ENCODE results near the gene NPIPA1. TPM values are rescaled to one million over a fixed set of nuclear protein-coding genes. Genes with fewer than 3 reads are reported as not detected.
A peak's percentile ranks its signal among the peaks of the same experiment; 100 is the strongest.
"Not testable (repeated sequence)": the region's sequence is repeated elsewhere in the genome, so short reads cannot be mapped to it uniquely, and the experiment has no call there.

The NPIPA1 gene
- total RNA-seq, 1 donor from 2014 or later: 28.2 TPM

GRCh38 chr16:14963281-14964173 is 26.3 kb downstream of the NPIPA1 start:
- Histone ChIP-seq H3K27me3 (ENCODE audit: control insufficient read depth, insufficient read depth, low read length) (peaks cover 4% of the 10 kb centered on the region), H3K4me3 (ENCODE audit: low read depth, low read length) (no peak overlapping the region), H3K36me3 (ENCODE audit: control insufficient read depth, insufficient read depth, low read length) (no peaks in the 10 kb centered on the region)
- TF ChIP-seq CTCF (IDR thresholded peaks at IDR 0.05; ENCODE audit: insufficient read depth, low read length, poor library complexity, severe bottlenecking): no peak
- DNase-seq (ENCODE audit: low read depth): no peak

- DNase-seq (ENCODE audit: low read depth): no peak
- H3K4me3 ChIP-seq (ENCODE audit: low read depth, low read length): no peak overlapping the region
- H3K36me3 ChIP-seq (ENCODE audit: control insufficient read depth, insufficient read depth, low read length): no peaks in the 10 kb centered on the region
- H3K27me3 ChIP-seq (ENCODE audit: control insufficient read depth, insufficient read depth, low read length): peaks cover 4% of the 10 kb centered on the region
- TF ChIP-seq CTCF (IDR thresholded peaks at IDR 0.05; ENCODE audit: insufficient read depth, low read length, poor library complexity, severe bottlenecking): no peak
Observed at GRCh38 chr16:14965328-14965727, 28.1 kb downstream of the NPIPA1 start.

GRCh38 chr16:14969795-14970194 is 32.6 kb downstream of the NPIPA1 start:
- DNase-seq (ENCODE audit: low read depth); H3K4me3 ChIP-seq (ENCODE audit: low read depth, low read length); H3K27me3 ChIP-seq (ENCODE audit: control insufficient read depth, insufficient read depth, low read length); H3K36me3 ChIP-seq (ENCODE audit: control insufficient read depth, insufficient read depth, low read length): not testable (repeated sequence)

GRCh38 chr16:14971621-14972228 is 34.5 kb downstream of the NPIPA1 start:
- H3K4me3 ChIP-seq (ENCODE audit: low read depth, low read length); DNase-seq (ENCODE audit: low read depth); H3K27me3 ChIP-seq (ENCODE audit: control insufficient read depth, insufficient read depth, low read length); H3K36me3 ChIP-seq (ENCODE audit: control insufficient read depth, insufficient read depth, low read length): not testable (repeated sequence)

GRCh38 chr16:14973785-14974322 is 36.6 kb downstream of the NPIPA1 start:
- DNase-seq (ENCODE audit: low read depth); H3K36me3 ChIP-seq (ENCODE audit: control insufficient read depth, insufficient read depth, low read length); H3K27me3 ChIP-seq (ENCODE audit: control insufficient read depth, insufficient read depth, low read length): not testable (repeated sequence)
- peak overlapping the region; percentile 95 for H3K4me3 ChIP-seq (ENCODE audit: low read depth, low read length)

- peak overlapping the region; percentile 95 for H3K4me3 ChIP-seq (ENCODE audit: low read depth, low read length)
- H3K36me3 ChIP-seq (ENCODE audit: control insufficient read depth, insufficient read depth, low read length); DNase-seq (ENCODE audit: low read depth); H3K27me3 ChIP-seq (ENCODE audit: control insufficient read depth, insufficient read depth, low read length): not testable (repeated sequence)
Observed at GRCh38 chr16:14974331-14974655, 37.0 kb downstream of the NPIPA1 start.

GRCh38 chr16:14974656-14975417 is 37.6 kb downstream of the NPIPA1 start, which contains the start of gene PDXDC1:
PDXDC1 (plus strand) TSS chr16:14975026; CDS start chr16:14975200, 174 bp downstream.
- not testable (repeated sequence) for H3K36me3 ChIP-seq (ENCODE audit: control insufficient read depth, insufficient read depth, low read length); H3K27me3 ChIP-seq (ENCODE audit: control insufficient read depth, insufficient read depth, low read length)
- DNase-seq (ENCODE audit: low read depth): peak; percentile 47
- peak within 1 kb of the TSS; percentile 95 for H3K4me3 ChIP-seq (ENCODE audit: low read depth, low read length)

- H3K27me3 ChIP-seq (ENCODE audit: control insufficient read depth, insufficient read depth, low read length); DNase-seq (ENCODE audit: low read depth); H3K36me3 ChIP-seq (ENCODE audit: control insufficient read depth, insufficient read depth, low read length): not testable (repeated sequence)
- H3K4me3 ChIP-seq (ENCODE audit: low read depth, low read length): peak overlapping the region; percentile 95
Observed at GRCh38 chr16:14975418-14976194, 38.4 kb downstream of the NPIPA1 start.

GRCh38 chr16:14976971-14977736 is 39.9 kb downstream of the NPIPA1 start:
- DNase-seq (ENCODE audit: low read depth); H3K36me3 ChIP-seq (ENCODE audit: control insufficient read depth, insufficient read depth, low read length); H3K4me3 ChIP-seq (ENCODE audit: low read depth, low read length); H3K27me3 ChIP-seq (ENCODE audit: control insufficient read depth, insufficient read depth, low read length): not testable (repeated sequence)

GRCh38 chr16:14978281-14978680 is 41.0 kb downstream of the NPIPA1 start:
- H3K4me3 ChIP-seq (ENCODE audit: low read depth, low read length); DNase-seq (ENCODE audit: low read depth); H3K36me3 ChIP-seq (ENCODE audit: control insufficient read depth, insufficient read depth, low read length); H3K27me3 ChIP-seq (ENCODE audit: control insufficient read depth, insufficient read depth, low read length): not testable (repeated sequence)

- H3K36me3 ChIP-seq (ENCODE audit: control insufficient read depth, insufficient read depth, low read length); DNase-seq (ENCODE audit: low read depth); H3K27me3 ChIP-seq (ENCODE audit: control insufficient read depth, insufficient read depth, low read length); H3K4me3 ChIP-seq (ENCODE audit: low read depth, low read length): not testable (repeated sequence)
Observed at GRCh38 chr16:14978908-14979307, 41.7 kb downstream of the NPIPA1 start.

Measured in kidney epithelial cell (primary cell).